GM12875 (cell line): ENCODE measurements around the gene SHOX.

Source experiments
- H3K4me3 ChIP-seq: one replicate; pipeline ENCODE4 v1.5.1; 2011; ENCODE audit warnings: low read depth, low read length, control low read depth
- TF ChIP-seq, protein P1 (sequence below): IDR thresholded peaks from 2 replicates; pipeline ENCODE4 v1.5.1; 2011; ENCODE audit warnings: low read depth, mild to moderate bottlenecking, control low read depth, inconsistent platforms, low read length, moderate library complexity, borderline replicate concordance; ENCODE audit not compliant: insufficient read depth

Gene SHOX

DNA sequence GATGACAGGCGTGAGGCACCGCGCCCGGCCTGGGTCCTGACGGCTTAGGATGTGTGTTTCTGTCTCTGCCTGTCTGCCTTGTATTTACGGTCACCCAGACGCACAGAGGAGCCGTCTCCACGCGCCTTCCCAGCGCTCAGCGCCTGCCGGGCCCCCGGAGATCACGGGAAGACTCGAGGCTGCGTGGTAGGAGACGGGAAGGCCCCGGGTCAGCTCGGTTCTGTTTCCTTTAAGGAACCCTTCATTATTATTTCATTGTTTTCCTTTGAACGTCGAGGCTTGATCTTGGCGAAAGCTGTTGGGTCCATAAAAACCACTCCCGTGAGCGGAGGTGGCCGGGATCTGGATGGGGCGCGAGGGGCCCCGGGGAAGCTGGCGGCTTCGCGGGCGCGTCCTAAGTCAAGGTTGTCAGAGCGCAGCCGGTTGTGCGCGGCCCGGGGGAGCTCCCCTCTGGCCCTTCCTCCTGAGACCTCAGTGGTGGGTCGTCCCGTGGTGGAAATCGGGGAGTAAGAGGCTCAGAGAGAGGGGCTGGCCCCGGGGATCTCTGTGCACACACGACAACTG, 1.3 kb downstream of the SHOX start:
- no peak overlapping the region for H3K4me3 ChIP-seq
- TF ChIP-seq, protein P1, sequence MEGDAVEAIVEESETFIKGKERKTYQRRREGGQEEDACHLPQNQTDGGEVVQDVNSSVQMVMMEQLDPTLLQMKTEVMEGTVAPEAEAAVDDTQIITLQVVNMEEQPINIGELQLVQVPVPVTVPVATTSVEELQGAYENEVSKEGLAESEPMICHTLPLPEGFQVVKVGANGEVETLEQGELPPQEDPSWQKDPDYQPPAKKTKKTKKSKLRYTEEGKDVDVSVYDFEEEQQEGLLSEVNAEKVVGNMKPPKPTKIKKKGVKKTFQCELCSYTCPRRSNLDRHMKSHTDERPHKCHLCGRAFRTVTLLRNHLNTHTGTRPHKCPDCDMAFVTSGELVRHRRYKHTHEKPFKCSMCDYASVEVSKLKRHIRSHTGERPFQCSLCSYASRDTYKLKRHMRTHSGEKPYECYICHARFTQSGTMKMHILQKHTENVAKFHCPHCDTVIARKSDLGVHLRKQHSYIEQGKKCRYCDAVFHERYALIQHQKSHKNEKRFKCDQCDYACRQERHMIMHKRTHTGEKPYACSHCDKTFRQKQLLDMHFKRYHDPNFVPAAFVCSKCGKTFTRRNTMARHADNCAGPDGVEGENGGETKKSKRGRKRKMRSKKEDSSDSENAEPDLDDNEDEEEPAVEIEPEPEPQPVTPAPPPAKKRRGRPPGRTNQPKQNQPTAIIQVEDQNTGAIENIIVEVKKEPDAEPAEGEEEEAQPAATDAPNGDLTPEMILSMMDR, result no peak

DNA sequence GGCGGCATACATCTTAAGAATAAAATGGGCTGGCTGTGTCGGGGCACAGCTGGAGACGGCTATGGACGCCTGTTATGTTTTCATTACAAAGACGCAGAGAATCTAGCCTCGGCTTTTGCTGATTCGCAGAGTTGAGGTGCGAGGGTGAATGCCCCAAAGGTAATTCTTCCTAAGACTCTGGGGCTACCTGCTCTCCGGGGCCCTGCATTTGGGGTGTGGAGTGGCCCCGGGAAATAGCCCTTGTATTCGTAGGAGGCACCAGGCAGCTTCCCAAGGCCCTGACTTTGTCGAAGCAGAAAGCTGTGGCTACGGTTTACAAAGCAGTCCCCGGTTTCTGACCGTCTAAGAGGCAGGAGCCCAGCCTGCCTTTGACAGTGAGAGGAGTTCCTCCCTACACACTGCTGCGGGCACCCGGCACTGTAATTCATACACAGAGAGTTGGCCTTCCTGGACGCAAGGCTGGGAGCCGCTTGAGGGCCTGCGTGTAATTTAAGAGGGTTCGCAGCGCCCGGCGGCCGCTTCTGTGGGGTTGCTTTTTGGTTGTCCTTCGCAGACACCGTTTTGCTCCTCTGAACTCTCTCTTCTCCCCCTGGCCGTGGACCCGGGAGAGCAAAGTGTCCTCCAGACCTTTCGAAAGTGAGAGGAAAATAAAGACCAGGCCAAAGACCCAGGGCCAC, 1.9 kb downstream of the SHOX start:
- TF ChIP-seq, protein P1, result no peak
- H3K4me3 ChIP-seq, result no peak overlapping the region

DNA sequence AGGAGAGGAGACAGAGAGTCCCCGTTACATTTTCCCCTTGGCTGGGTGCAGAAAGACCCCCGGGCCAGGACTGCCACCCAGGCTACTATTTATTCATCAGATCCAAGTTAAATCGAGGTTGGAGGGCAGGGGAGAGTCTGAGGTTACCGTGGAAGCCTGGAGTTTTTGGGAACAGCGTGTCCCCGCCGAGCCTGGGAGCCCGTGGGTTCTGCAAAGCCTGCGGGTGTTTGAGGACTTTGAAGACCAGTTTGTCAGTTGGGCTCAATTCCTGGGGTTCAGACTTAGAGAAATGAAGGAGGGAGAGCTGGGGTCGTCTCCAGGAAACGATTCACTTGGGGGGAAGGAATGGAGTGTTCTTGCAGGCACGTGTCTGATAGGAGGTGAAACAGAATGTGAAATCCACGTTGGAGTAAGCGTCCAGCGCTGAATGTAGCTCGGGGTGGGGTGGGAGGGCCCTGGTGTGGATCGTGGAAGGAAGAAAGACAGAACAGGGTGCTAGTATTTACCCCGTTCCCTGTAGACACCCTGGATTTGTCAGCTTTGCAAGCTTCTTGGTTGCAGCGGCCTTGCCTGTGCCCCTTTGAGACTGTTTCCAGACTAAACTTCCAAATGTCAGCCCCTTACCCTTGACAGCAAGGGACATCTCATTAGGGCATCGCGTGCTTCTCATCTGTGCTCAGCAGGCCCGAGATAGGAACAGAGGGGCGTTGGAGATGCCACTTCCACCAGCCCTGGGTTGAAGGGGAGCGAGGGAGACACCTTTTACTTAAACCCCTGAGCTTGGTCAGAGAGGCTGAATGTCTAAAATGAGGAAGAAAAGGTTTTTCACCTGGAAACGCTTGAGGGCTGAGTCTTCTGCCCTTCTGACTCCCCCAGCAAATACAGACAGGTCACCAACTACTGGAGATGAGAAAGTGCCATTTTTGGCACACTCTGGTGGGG, 2.7 kb downstream of the SHOX start:
- H3K4me3 ChIP-seq, result no peak overlapping the region
- TF ChIP-seq, protein P1, result no peak

DNA sequence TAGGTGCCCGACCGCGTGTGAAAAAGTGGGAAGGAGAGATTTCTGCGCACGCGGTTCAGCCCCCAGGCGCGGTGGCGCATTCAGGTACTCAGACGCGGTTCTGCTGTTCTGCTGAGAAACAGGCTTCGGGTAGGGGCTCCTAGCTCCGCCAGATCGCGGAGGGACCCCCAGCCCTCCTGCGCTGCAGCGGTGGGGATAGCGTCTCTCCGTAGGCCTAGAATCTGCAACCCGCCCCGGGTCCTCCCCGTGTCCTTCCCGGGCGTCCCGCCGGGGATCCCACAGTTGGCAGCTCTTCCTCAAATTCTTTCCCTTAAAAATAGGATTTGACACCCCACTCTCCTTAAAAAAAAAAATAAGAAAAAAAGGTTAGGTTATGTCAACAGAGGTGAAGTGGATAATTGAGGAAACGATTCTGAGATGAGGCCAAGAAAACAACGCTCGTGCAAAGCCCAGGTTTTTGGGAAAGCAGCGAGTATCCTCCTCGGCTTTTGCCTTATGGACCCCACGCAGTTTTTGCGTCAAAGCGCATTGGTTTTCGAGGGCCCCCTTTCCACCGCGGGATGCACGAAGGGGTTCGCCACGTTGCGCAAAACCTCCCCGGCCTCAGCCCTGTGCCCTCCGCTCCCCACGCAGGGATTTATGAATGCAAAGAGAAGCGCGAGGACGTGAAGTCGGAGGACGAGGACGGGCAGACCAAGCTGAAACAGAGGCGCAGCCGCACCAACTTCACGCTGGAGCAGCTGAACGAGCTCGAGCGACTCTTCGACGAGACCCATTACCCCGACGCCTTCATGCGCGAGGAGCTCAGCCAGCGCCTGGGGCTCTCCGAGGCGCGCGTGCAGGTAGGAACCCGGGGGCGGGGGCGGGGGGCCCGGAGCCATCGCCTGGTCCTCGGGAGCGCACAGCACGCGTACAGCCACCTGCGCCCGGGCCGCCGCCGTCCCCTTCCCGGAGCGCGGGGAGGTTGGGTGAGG, 3.7 kb downstream of the SHOX start:
- H3K4me3 ChIP-seq, result no peak overlapping the region
- TF ChIP-seq, protein P1, result no peak

DNA sequence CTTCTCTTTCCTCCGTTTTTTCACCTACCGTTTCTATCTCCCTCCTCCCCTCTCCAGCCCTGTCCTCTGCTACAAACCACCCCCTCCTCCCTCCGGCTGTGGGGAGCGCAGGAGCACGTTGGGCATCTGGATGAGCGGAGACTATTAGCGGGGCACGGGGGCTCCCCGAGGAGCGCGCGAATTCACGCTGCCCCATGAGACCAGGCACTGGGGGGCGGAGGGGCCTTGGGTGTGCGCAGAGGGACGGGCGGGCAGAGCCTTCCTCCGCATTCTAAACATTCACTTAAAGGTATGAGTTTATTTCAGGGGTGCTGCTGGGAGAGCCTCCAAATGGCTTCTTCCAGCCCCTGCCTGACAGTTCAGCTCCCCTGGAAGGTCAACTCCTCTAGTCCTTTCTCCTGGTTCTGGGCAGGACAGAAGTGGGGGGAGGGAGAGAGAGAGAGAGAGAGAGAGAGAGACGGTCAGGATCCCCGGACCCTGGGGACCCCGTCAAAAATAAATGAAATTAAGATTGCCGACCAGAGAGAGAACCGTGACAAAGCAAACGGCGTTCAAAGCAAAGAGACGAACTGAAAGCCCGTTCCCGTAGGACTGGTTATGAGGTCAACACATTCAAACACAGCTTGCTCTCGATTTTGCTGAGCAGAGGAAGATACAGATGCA, 5.0 kb downstream of the SHOX start:
- TF ChIP-seq, protein P1, result no peak
- no peak overlapping the region for H3K4me3 ChIP-seq

DNA sequence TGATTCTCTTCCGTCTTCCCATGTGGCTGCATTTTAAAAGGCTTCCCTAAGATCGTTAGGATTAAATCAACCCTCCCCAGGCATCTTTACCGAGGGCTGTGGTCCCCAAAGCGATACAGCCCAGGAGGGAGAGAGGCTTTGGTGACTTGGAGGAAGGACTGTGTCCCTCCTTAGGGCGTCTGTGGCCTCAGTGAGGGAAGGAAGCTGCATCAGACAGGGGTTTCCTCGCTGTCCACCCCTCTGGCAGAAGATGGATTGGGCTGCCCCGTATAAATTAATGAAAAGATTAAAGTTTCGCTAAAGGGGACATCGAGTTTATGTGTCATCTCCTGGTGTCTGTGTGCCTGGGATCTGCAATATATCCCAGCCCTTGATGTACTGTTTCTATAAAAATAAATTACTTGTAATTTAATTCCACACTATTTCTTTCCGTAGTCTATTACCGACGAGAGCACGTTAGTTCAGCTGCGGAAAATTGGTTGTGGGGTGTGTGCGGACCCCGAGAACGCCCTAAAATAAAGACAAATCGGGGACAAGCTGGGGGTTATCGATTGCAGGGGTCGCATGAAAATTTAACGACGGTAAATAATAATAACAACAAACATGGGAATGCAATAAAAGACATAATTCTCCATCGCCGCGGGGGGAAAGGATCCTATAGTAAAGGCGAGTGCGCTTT, 6.5 kb downstream of the SHOX start:
- TF ChIP-seq, protein P1, result no peak
- H3K4me3 ChIP-seq, result no peak overlapping the region
